H1 (cell line): Measurements from ENCODE around the gene CSNK2A3. TPM values are rescaled to one million over a fixed set of nuclear protein-coding genes. Genes with fewer than 3 reads are reported as not detected.

Source experiments
- CTCF ChIA-PET: fragments of 300-600 bp; sonication (Branson Sonifier 250); formaldehyde crosslinking; loops from one replicate; lab custom pipeline; 2021; ENCODE audit not compliant: partially characterized antibody; lab: Charles Lee
- POLR2A ChIA-PET: fragments of 300-600 bp; sonication (Branson Sonifier 250); formaldehyde crosslinking; loops from one replicate; lab custom pipeline; 2021; ENCODE audit warnings: inconsistent platforms; ENCODE audit not compliant: partially characterized antibody; lab: Charles Lee
- DNase-seq, 2 experiments: peaks; one replicate each; pipeline versions ENCODE4 v3.0.0 to v3.0.0-alpha.2; 2010 to 2022; ENCODE audit warnings: low spot score in 2 of 2, low read depth in 1 of 2, mixed read lengths in 1 of 2
- FAIRE-seq: peaks from 2 replicates; lab custom pipeline; 2011; peaks lifted over from hg19 to GRCh38; lab: Jason Lieb, UNC
- H2AFZ ChIP-seq: 2 replicates; pipeline ENCODE4 v1.8.1; 2012; ENCODE audit warnings: low read length, inconsistent platforms
- H2AK5ac ChIP-seq: 2 replicates; pipeline ENCODE4 v1.6.1; 2013; ENCODE audit warnings: low read depth, low read length
- H2BK120ac ChIP-seq: replicated peaks from 2 replicates; pipeline ENCODE3; 2013; ENCODE audit warnings: low read depth, low read length, inconsistent platforms
- H2BK12ac ChIP-seq: 2 replicates; pipeline ENCODE4 v1.6.1; 2013; ENCODE audit warnings: low read depth, low read length
- H2BK15ac ChIP-seq: 2 replicates; pipeline ENCODE4 v1.6.1; 2013; ENCODE audit warnings: low read length
- H2BK20ac ChIP-seq: 2 replicates; pipeline ENCODE4 v1.6.1; 2013; ENCODE audit warnings: low read length
- H2BK5ac ChIP-seq: 2 replicates; pipeline ENCODE4 v1.6.1; 2013; ENCODE audit warnings: low read depth, low read length
- H3K14ac ChIP-seq: 2 replicates; pipeline ENCODE4 v1.6.1; 2013; ENCODE audit warnings: inconsistent platforms; ENCODE audit not compliant: insufficient read length
- H3K18ac ChIP-seq: 2 replicates; pipeline ENCODE4 v1.6.1; 2013; ENCODE audit warnings: low read length; ENCODE audit errors: extremely low read depth
- H3K23ac ChIP-seq: 2 replicates; pipeline ENCODE4 v1.6.1; 2013; ENCODE audit warnings: inconsistent platforms; ENCODE audit not compliant: insufficient read length
- H3K23me2 ChIP-seq: 2 replicates; pipeline ENCODE4 v1.6.1; 2013; ENCODE audit warnings: low read depth, low read length
- H3K27ac ChIP-seq: 2 replicates; pipeline ENCODE4 v1.6.1; 2011; ENCODE audit warnings: low read depth, low read length, inconsistent platforms
- H3K27me3 ChIP-seq, 4 experiments: replicated peaks in 1 of 4; 1 replicate in 1 of 4; 2 replicates in 3 of 4; pipeline versions ENCODE4 v1.6.1 to v1.8.1; 2011 to 2013; ENCODE audit warnings: low read length in 3 of 4, mild to moderate bottlenecking in 3 of 4, inconsistent platforms in 2 of 4, mixed read lengths in 2 of 4, moderate library complexity in 1 of 4; ENCODE audit not compliant: control insufficient read depth in 3 of 4, insufficient read depth in 3 of 4; ENCODE audit errors: extremely low read depth in 1 of 4
- H3K36me3 ChIP-seq, 4 experiments: 2 replicates each; pipeline versions ENCODE4 v1.6.1 to v1.8.1; 2011 to 2013; ENCODE audit warnings: mild to moderate bottlenecking in 4 of 4, low read length in 3 of 4, moderate library complexity in 2 of 4, control low read depth in 1 of 4, inconsistent platforms in 1 of 4; ENCODE audit not compliant: insufficient read depth in 4 of 4, control insufficient read depth in 2 of 4
- H3K4ac ChIP-seq: replicated peaks from 2 replicates; pipeline ENCODE3; 2013; ENCODE audit warnings: low read length, low read depth, mixed read lengths, inconsistent platforms; ENCODE audit not compliant: insufficient read length
- H3K4me1 ChIP-seq, 4 experiments: replicated peaks in 1 of 4; 1 replicate in 1 of 4; 2 replicates in 3 of 4; pipeline versions ENCODE4 v1.6.1 to v1.8.1; 2011 to 2013; ENCODE audit warnings: low read length in 3 of 4, inconsistent platforms in 2 of 4, mixed read lengths in 1 of 4; ENCODE audit not compliant: insufficient read depth in 4 of 4, control insufficient read depth in 3 of 4
- H3K4me2 ChIP-seq, 2 experiments: 2 replicates each; pipeline versions ENCODE4 v1.6.1 to v1.8.1; 2011 to 2013; ENCODE audit warnings: low read depth in 2 of 2, low read length in 2 of 2, control low read depth in 1 of 2, inconsistent platforms in 1 of 2, mild to moderate bottlenecking in 1 of 2; ENCODE audit not compliant: insufficient read depth in 1 of 2
- H3K4me3 ChIP-seq, 4 experiments: fragments of 200-600, 300-600 bp in 1 of 4; sonication (generic), shearing (Covaris generic), sonication (Bioruptor Twin) in 1 of 4; 2 replicates each; pipeline versions ENCODE4 v1.5.1 to v1.8.1; 2011 to 2016; ENCODE audit warnings: low read length in 4 of 4, low read depth in 3 of 4, control low read depth in 2 of 4, inconsistent platforms in 2 of 4, mild to moderate bottlenecking in 2 of 4, mixed read lengths in 1 of 4, moderate library complexity in 1 of 4; ENCODE audit not compliant: insufficient read depth in 2 of 4; ENCODE audit errors: extremely low read depth in 1 of 4
- H3K56ac ChIP-seq: replicated peaks from 2 replicates; pipeline ENCODE3; 2013; ENCODE audit warnings: low read depth, mild to moderate bottlenecking, mixed read lengths, low read length, inconsistent platforms; ENCODE audit not compliant: insufficient read length
- H3K79me1 ChIP-seq: 2 replicates; pipeline ENCODE4 v1.6.1; 2013; ENCODE audit warnings: low read depth, low read length, control low read depth
- H3K79me2 ChIP-seq, 2 experiments: 2 replicates each; pipeline versions ENCODE4 v1.6.1 to v1.8.1; 2012 to 2013; ENCODE audit warnings: low read length in 2 of 2, mild to moderate bottlenecking in 2 of 2, inconsistent platforms in 1 of 2; ENCODE audit not compliant: insufficient read depth in 2 of 2, control insufficient read depth in 1 of 2
- H3K9ac ChIP-seq, 4 experiments: replicated peaks in 1 of 4; 1 replicate in 1 of 4; 2 replicates in 3 of 4; pipeline versions ENCODE4 v1.6.1 to v1.8.1; 2011 to 2013; ENCODE audit warnings: low read depth in 3 of 4, low read length in 3 of 4, control low read depth in 2 of 4, mild to moderate bottlenecking in 2 of 4, moderate library complexity in 2 of 4, inconsistent platforms in 1 of 4; ENCODE audit errors: extremely low read depth in 1 of 4
- H3K9me3 ChIP-seq, 2 experiments: 2 replicates each; pipeline versions ENCODE4 v1.6.1 to v1.8.1; 2012 to 2013; ENCODE audit warnings: mild to moderate bottlenecking in 2 of 2, moderate library complexity in 2 of 2, control low read depth in 1 of 2, inconsistent platforms in 1 of 2, low read depth in 1 of 2, low read length in 1 of 2, mixed read lengths in 1 of 2; ENCODE audit not compliant: insufficient read depth in 2 of 2
- H4K20me1 ChIP-seq, 2 experiments: replicated peaks in 1 of 2; 2 replicates each; pipeline versions ENCODE3 to v1.8.1; 2011 to 2013; ENCODE audit warnings: inconsistent platforms in 2 of 2, low read length in 2 of 2, mild to moderate bottlenecking in 1 of 2; ENCODE audit not compliant: insufficient read depth in 2 of 2, control insufficient read depth in 1 of 2
- H4K5ac ChIP-seq: 2 replicates; pipeline ENCODE4 v1.6.1; 2013; ENCODE audit warnings: low read length, low read depth, mixed read lengths, inconsistent platforms; ENCODE audit not compliant: insufficient read length
- H4K8ac ChIP-seq: 2 replicates; pipeline ENCODE4 v1.8.0; 2013; ENCODE audit warnings: mild to moderate bottlenecking, moderate library complexity, low read length, inconsistent platforms; ENCODE audit not compliant: insufficient read depth; ENCODE audit errors: extremely low read depth
- H4K91ac ChIP-seq: replicated peaks from 2 replicates; pipeline ENCODE3; 2013; ENCODE audit warnings: low read length, mixed read lengths, inconsistent platforms; ENCODE audit not compliant: insufficient read length
- ASH2L ChIP-seq: fragments of 200-600, 300-600 bp; sonication (generic); IDR thresholded peaks from one replicate; pipeline ENCODE4 v1.7.1; 2017; ENCODE audit warnings: low read length
- BRCA1 ChIP-seq: IDR thresholded peaks from 2 replicates; pipeline ENCODE4 v1.6.1; 2012; ENCODE audit warnings: low read depth, low read length, improper control_type of control experiment
- CTCF ChIP-seq, 3 experiments: IDR thresholded peaks; 1 replicate in 2 of 3; 2 replicates in 1 of 3; pipeline versions ENCODE4 v1.5.1 to v1.6.1; 2011; ENCODE audit warnings: low read length in 3 of 3, mild to moderate bottlenecking in 3 of 3, inconsistent platforms in 2 of 3, low read depth in 1 of 3, moderate library complexity in 1 of 3; ENCODE audit not compliant: insufficient read depth in 1 of 3; ENCODE audit errors: control extremely low read depth in 1 of 3
- JUN ChIP-seq: IDR thresholded peaks from 2 replicates; pipeline ENCODE4 v1.6.1; 2011; ENCODE audit warnings: low read depth, mild to moderate bottlenecking, improper control_type of control experiment, low read length
- NANOG ChIP-seq: IDR thresholded peaks from 2 replicates; pipeline ENCODE4 v1.6.1; 2011; ENCODE audit warnings: low read length, low read depth, mild to moderate bottlenecking, inconsistent platforms; ENCODE audit not compliant: insufficient read depth, poor library complexity, severe bottlenecking
- POLR2A ChIP-seq, 2 experiments: IDR thresholded peaks; 1 replicate in 1 of 2; 2 replicates in 1 of 2; pipeline ENCODE4 v1.6.1; 2011; ENCODE audit warnings: low read depth in 2 of 2, low read length in 2 of 2, mild to moderate bottlenecking in 2 of 2; ENCODE audit errors: control extremely low read depth in 1 of 2
- RBBP5 ChIP-seq: IDR thresholded peaks from 2 replicates; pipeline ENCODE4 v1.7.1; 2012; ENCODE audit warnings: low read depth, mild to moderate bottlenecking, inconsistent platforms, low read length, moderate library complexity, borderline replicate concordance
- TAF7 ChIP-seq: optimal IDR thresholded peaks from 2 replicates; pipeline ENCODE3; 2011; ENCODE audit warnings: low read depth, mild to moderate bottlenecking, inconsistent platforms, low read length, moderate library complexity, borderline replicate concordance
- USF2 ChIP-seq: IDR thresholded peaks from 2 replicates; pipeline ENCODE4 v1.6.1; 2011; ENCODE audit warnings: low read length, improper control_type of control experiment
- YY1 ChIP-seq: IDR thresholded peaks from 2 replicates; pipeline ENCODE4 v1.6.1; 2011; ENCODE audit warnings: low read depth, mild to moderate bottlenecking, low read length
- WGBS, 2 experiments: shearing (Covaris generic) in 1 of 2; methylation state at CpG; one replicate each; pipeline versions ENCODE4 v1.1.6 to v1.1.7; 2013 to 2015; ENCODE audit warnings: low lambda C conversion rate in 2 of 2, mixed read lengths in 2 of 2, inconsistent platforms in 1 of 2, low coverage in 1 of 2, missing lambda C conversion rate in 1 of 2; ENCODE audit not compliant: insufficient replicate concordance in 2 of 2, insufficient coverage in 1 of 2, insufficient read length in 1 of 2; ENCODE audit errors: extremely low coverage in 1 of 2, missing lambda C conversion rate in 1 of 2; 5-methylcytosine and 5-hydroxymethylcytosine counted together
- polyA plus RNA-seq, 7 experiments: library from polyadenylated mRNA; depleted of rRNA in 3 of 7; stranded (reverse) in 5 of 7; unstranded in 2 of 7; fragments of >200 nt in 5 of 7; fragments of 200-250 nt in 2 of 7; gene quantifications; 1 replicate in 5 of 7; 2 replicates in 1 of 7; 4 replicates in 1 of 7; pipeline versions ENCODE4 v1.2.1 to v1.2.3, GENCODE V29; 2011 to 2013; ENCODE audit warnings: missing spikeins in 2 of 7, mixed read lengths in 2 of 7
- total RNA-seq: library from RNA; stranded (reverse); fragmentation: NEBNext Ultra II Directional; extraction: Animal tissue kit (Norgen Biotek cat#: 25700); gene quantifications from 2 replicates; pipeline ENCODE4 v1.2.1, GENCODE V29; 2021

Gene CSNK2A3
- total and polyA plus RNA-seq, 2 of the 8 experiments (the other 6 are each of a cell fraction or from before 2014, with no cell fraction given), result 0.69 to 1.0 TPM

GRCh38 chr11:11332141-11332710, 20.8 kb downstream of the CSNK2A3 start:
- no peaks in the 10 kb centered on the region for H4K20me1 ChIP-seq
- CTCF ChIA-PET, result interaction anchor here (1.2 kb wide), 1 partner anchor 455 kb away, joined by 4 read pairs; no protein-coding TSS in a partner anchor
- H3K79me2 ChIP-seq, result no peaks in the 10 kb centered on the region
- no peak overlapping the region for H2BK20ac ChIP-seq
- H2AK5ac ChIP-seq, result no peak overlapping the region
- DNase-seq, result no peak
- no peaks in the 10 kb centered on the region for H3K9me3 ChIP-seq
- no peak overlapping the region for H2BK15ac ChIP-seq
- no peak overlapping the region for H3K4ac ChIP-seq
- no peak overlapping the region for H4K5ac ChIP-seq
- H2AFZ ChIP-seq, result no peak overlapping the region
- H3K56ac ChIP-seq, result no peak overlapping the region
- no peak overlapping the region for H2BK5ac ChIP-seq
- POLR2A ChIA-PET, result no interaction called here
- H3K23me2 ChIP-seq, result no peaks in the 10 kb centered on the region
- H4K91ac ChIP-seq, result no peak overlapping the region
- no peak for FAIRE-seq
- no peak overlapping the region for H3K14ac ChIP-seq
- H4K8ac ChIP-seq, result no peak overlapping the region
- WGBS, 2 experiments, result 87% methylated on average over 5 of the region's 5 CpGs; no CpG with 5 or more reads in 1 of the 2 experiments
- no peak overlapping the region for H3K23ac ChIP-seq
- H3K4me1 ChIP-seq, result peaks cover 0 to 3% (median under 1%) of the 10 kb centered on the region in 4 experiments; a peak in 3 of 7 replicates
- H2BK12ac ChIP-seq, result no peak overlapping the region; the same call in 1 of the 2 replicates
- H3K4me2 ChIP-seq, result no peak overlapping the region
- H3K27me3 ChIP-seq, result no peaks in the 10 kb centered on the region
- H3K36me3 ChIP-seq, result no peaks in the 10 kb centered on the region
- no peaks in the 10 kb centered on the region for H3K79me1 ChIP-seq
- no peak overlapping the region for H3K18ac ChIP-seq
- H3K9ac ChIP-seq, result no peak overlapping the region
- H2BK120ac ChIP-seq, result no peak overlapping the region
- no peak overlapping the region for H3K27ac ChIP-seq
- no peak overlapping the region for H3K4me3 ChIP-seq
- TF ChIP-seq YY1, result no peak
- no peak for TF ChIP-seq POLR2A (IDR thresholded peaks at IDR 0.05; ENCODE audit: control extremely low read depth in 1 of 2, low read depth in 2 of 2, low read length in 2 of 2)
- no peak for TF ChIP-seq NANOG
- TF ChIP-seq ASH2L, result no peak
- no peak for TF ChIP-seq USF2
- TF ChIP-seq BRCA1, result no peak
- no peak for TF ChIP-seq JUN
- no peak for TF ChIP-seq TAF7
- no peak for TF ChIP-seq CTCF (IDR thresholded peaks at IDR 0.05; ENCODE audit: control extremely low read depth in 1 of 3, insufficient read depth in 1 of 3, low read depth in 1 of 3, low read length in 3 of 3)
- no peak for TF ChIP-seq RBBP5
